Stimulated activated effector memory CD8-positive, alpha-beta T cell treated with anti-CD3 and anti-CD28 coated beads, Interleukin-12 subunit alpha, Interleukin-12 subunit beta, amount 100 ng/mL, for 72 hours (primary cell): Measurements from ENCODE around the gene TPMT.
"Not testable (repeated sequence)": the region's sequence is repeated elsewhere in the genome, so short reads cannot be mapped to it uniquely, and the experiment has no call there.

Experiments
- ATAC-seq: fragments of 150-1000 bp; cut with Tn5 transposase; 2 replicates; pipeline ENCODE4 v1.10.0; 2021
- DNase-seq, 2 donors: peaks; one replicate each; pipeline ENCODE4 v3.0.0; 2021 to 2022; ENCODE audit warnings: low spot score in 2 of 2
- H3K27ac Mint-ChIP-seq: one replicate; pipeline ENCODE4 v1.8.0; 2022; ENCODE audit warnings: mild to moderate bottlenecking, mixed read lengths
- H3K36me3 Mint-ChIP-seq: one replicate; pipeline ENCODE4 v1.8.0; 2022; ENCODE audit warnings: mild to moderate bottlenecking, mixed read lengths
- H3K4me1 Mint-ChIP-seq: one replicate; pipeline ENCODE4 v1.8.0; 2022; ENCODE audit warnings: mixed read lengths
- H3K4me3 Mint-ChIP-seq: one replicate; pipeline ENCODE4 v1.8.0; 2022; ENCODE audit warnings: mild to moderate bottlenecking, mixed read lengths
- H3K9me3 Mint-ChIP-seq: one replicate; pipeline ENCODE4 v1.8.0; 2022; ENCODE audit warnings: mixed read lengths

Gene TPMT

DNA sequence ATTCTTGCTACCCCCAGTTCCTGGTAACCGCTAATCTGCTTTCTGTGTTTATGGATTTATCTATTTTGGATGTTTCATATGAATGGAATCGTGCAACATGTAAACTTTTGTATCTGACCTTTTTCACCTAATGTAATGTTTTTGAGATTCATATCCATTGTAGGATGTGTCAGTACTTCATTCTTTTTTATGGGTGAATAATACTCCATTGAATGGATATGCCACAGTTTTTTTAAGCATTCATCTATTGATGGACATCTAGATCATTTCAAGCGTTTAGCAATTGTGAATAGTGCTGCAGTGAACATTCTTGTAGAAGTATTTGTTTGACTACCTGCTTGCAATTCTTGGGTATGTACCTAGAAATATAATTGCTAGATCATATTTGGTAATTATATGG lies 13.4 kb upstream of the TPMT start:
- no peaks in the 10 kb centered on the region for H3K9me3 Mint-ChIP-seq
- H3K4me1 Mint-ChIP-seq = no peaks in the 10 kb centered on the region
- no peak overlapping the region for H3K4me3 Mint-ChIP-seq
- ATAC-seq (no peak), DNase-seq (no peak)
- peaks cover 58% of the 10 kb centered on the region for H3K36me3 Mint-ChIP-seq
- no peak overlapping the region for H3K27ac Mint-ChIP-seq

DNA sequence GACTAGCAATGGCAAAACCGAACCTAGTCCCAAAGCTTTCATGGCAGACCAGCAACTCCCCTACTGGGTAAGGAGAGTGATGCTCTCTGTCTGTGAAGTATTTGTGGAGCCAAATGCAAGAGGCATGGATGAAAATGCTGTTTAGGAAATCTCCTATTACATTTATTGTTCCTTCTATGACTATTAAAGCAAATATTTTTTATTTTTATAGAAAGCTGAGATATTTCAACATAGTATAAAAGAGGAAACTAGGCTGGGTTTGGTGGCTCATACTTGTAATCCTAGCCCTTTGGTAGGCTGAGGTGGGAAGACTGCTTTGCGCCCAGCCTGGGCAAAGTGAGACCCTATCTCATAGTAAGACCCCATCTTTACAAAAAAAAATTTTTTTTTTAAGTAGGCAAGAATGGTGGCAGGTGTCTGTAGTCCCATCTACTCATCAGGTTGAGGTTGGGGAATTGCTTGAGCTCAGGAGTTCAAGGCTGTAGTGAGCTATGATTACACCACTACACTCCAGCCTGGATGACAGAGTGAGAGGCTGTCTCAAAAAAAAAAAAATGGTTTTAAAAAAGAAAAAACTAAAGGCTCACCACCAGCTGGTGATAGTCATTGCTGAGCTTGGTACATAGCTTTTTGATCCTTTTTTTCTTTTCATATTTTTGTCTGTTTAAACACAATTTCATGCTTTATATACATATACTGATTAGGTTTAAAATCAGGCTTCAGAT lies 11.6 kb upstream of the TPMT start:
- H3K9me3 Mint-ChIP-seq = no peaks in the 10 kb centered on the region
- H3K36me3 Mint-ChIP-seq = peaks cover 71% of the 10 kb centered on the region
- peaks cover 3% of the 10 kb centered on the region for H3K4me1 Mint-ChIP-seq
- DNase-seq (no peak), ATAC-seq (no peak)
- no peak overlapping the region for H3K4me3 Mint-ChIP-seq
- H3K27ac Mint-ChIP-seq = no peak overlapping the region

DNA sequence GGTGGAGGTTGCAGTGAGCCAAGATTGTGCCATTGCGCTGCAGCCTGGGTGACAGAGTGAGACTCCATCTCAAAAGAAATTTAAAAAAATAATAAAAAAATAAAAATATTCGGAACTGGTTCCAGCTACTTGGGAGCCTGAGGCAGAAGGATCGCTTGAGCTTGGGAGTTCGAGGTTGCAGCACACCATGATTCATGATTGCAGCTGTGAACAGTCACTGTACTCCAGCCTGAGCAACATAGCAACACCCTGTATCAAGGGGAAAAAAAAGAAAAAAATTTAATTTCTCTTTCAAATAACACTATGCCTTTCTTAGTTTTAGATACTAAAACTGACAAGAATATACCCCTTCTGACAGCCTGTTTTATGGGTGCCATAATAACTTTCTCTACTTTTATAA lies 10.9 kb upstream of the TPMT start:
- peaks cover 78% of the 10 kb centered on the region for H3K36me3 Mint-ChIP-seq
- H3K4me3 Mint-ChIP-seq = no peak overlapping the region
- peaks cover 7% of the 10 kb centered on the region for H3K4me1 Mint-ChIP-seq
- no peaks in the 10 kb centered on the region for H3K9me3 Mint-ChIP-seq
- DNase-seq = no peak
- ATAC-seq = no peak
- no peak overlapping the region for H3K27ac Mint-ChIP-seq

DNA sequence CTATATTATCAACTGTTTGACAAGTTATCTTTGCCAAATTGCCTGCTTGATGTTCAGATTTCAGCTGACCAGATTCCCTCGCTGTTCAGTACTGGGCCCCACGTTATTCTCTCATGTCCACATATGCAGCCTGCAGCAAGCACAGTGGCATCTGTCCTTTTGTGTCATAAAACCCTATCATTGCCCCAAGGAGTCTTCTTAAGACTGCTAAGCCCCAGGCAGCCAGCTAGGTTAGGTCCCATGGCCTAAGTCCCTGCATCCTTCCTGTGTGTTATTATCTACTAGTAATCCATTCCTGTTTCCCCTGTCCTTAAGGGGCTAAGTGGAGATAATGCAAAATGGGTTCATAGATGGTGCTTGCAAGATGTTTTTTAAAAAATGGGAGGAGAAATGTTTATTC lies 7.5 kb upstream of the TPMT start:
- no peak overlapping the region for H3K4me3 Mint-ChIP-seq
- H3K27ac Mint-ChIP-seq = no peak overlapping the region
- no peak for DNase-seq
- H3K36me3 Mint-ChIP-seq = peaks cover 64% of the 10 kb centered on the region
- no peaks in the 10 kb centered on the region for H3K9me3 Mint-ChIP-seq
- peaks cover 7% of the 10 kb centered on the region for H3K4me1 Mint-ChIP-seq
- ATAC-seq = no peak

DNA sequence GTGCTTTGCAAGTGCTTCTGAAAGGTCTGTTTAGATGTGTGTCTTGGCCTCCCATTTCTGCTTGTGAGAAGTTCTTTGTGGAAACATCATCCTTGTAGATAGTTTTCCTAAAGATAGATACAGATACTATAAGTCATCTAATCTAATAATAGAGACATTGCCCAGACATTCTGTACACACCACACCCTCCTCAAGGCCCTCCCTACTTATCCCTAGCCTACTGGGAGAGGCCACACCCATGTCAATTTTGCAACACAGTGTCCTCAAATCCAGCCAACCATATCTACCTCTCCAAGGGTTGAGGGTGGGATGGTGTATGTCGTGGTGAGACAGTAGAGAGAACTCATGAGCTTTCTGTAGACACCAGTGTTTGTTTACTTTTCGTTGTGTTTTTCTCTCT lies 6.6 kb upstream of the TPMT start:
- peak overlapping the region; percentile 63 for H3K27ac Mint-ChIP-seq
- ATAC-seq (no peak), DNase-seq (no peak)
- no peak overlapping the region for H3K4me3 Mint-ChIP-seq
- peaks cover 55% of the 10 kb centered on the region for H3K36me3 Mint-ChIP-seq
- peaks cover 7% of the 10 kb centered on the region for H3K4me1 Mint-ChIP-seq
- no peaks in the 10 kb centered on the region for H3K9me3 Mint-ChIP-seq

DNA sequence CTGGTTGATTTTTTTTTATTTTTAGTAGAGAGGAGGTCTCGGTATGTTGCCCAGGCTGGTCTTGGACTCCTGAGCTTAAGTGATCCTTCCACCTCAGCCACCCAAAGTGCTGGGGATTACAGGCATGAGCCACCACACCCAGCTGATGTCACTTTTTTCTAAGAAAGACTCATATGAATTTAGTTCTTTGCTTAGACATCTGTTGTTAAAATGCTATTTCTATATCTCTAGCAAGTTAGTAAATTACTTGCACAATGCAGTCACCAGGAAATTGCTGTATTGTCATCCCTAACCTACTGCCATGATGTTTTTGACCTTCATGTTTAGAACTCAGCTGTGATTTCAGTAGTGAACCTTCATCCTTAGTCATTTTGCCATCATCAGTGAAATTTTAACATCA lies 6.0 kb upstream of the TPMT start:
- H3K27ac Mint-ChIP-seq = peak overlapping the region; percentile 63
- peak; percentile 97 for ATAC-seq
- peaks cover 51% of the 10 kb centered on the region for H3K36me3 Mint-ChIP-seq
- H3K9me3 Mint-ChIP-seq = no peaks in the 10 kb centered on the region
- DNase-seq = no peak
- H3K4me3 Mint-ChIP-seq = no peak overlapping the region
- H3K4me1 Mint-ChIP-seq = peaks cover 12% of the 10 kb centered on the region

DNA sequence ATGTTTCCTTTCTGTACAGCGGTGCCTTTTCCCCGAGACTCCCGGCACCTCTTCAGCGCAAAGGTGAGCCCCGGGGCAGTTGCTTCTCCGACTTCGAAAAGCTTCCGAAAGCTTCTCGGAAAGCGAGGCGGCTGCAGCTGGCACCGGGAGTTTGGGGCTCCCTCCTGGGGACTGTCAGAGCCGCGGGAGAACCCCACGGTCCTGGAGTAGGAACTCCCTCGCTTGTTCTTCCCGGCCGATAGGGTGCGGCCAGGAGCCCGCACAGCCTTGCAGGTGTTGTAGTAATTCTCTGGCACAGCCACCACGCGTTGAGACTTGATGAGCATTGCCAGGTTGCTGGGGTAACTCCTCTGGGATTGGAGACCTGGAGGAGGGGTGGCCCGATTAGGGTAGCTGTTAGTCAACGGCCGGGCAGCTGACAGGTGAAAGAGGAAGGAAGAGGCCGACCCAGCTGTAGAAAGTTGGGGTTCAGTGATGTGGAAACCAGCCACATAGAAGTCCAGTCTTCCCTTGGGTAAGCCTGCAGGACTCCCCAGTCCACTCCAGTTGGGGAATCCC lies 1.1 kb upstream of the TPMT start:
- H3K4me1 Mint-ChIP-seq = peaks cover 24% of the 10 kb centered on the region
- no peak overlapping the region for H3K27ac Mint-ChIP-seq
- H3K4me3 Mint-ChIP-seq = peak overlapping the region; percentile 95
- ATAC-seq (peak; percentile 1), DNase-seq (peak in 1 of 2 donors; percentile 20)
- peaks cover 23% of the 10 kb centered on the region for H3K36me3 Mint-ChIP-seq
- no peaks in the 10 kb centered on the region for H3K9me3 Mint-ChIP-seq

DNA sequence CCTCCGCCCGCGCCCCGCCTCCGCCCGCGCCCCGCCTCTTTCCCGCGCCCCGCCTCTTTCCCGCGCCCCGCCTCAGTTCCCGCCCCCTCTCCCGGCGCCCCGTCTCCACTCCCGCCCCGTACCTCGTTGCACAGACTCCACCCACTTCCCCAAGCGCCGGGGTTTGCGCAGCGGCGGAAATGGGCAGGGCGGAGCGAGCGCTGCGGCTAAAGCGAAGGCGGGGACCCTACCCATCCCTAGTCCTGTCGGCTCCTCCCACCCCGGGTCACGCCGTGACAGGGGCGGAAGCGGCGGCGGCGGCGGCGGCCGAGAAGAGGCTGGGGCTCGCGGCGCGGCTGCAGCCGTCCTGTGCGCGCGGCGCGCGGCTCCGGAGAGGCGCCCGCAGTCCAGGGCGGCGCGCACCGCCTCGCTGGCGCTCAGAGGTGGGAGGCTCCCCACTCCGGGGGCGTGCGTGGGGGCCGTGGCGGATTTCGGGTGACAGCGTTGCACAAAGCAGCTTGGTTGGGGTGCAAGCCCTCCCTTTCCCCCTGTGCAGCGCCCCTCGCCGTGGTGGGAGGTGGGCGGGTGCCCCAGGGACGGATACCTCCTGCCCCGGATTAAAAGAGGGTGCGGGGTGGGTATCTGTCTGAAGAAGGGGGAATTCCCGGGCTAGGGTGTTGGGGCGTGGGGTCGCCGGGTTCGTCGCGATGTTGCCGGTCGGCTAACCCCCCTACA lies 430 bp upstream of the TPMT start, which contains the start of gene KDM1B:
TSS of gene KDM1B (plus strand) at position 273 of the 714 bp plus-strand sequence. CDS start 4,474 bp downstream, outside the sequence.
- Mint-ChIP-seq H3K9me3 (no peaks in the 10 kb centered on the region), H3K36me3 (peaks cover 19% of the 10 kb centered on the region), H3K27ac (peak within 1 kb of the TSS; percentile 96), H3K4me3 (peak within 1 kb of the TSS; percentile 95), H3K4me1 (peaks cover 24% of the 10 kb centered on the region)
- DNase-seq (peak; percentile 94 to 99), ATAC-seq (peak; percentile 93)

DNA sequence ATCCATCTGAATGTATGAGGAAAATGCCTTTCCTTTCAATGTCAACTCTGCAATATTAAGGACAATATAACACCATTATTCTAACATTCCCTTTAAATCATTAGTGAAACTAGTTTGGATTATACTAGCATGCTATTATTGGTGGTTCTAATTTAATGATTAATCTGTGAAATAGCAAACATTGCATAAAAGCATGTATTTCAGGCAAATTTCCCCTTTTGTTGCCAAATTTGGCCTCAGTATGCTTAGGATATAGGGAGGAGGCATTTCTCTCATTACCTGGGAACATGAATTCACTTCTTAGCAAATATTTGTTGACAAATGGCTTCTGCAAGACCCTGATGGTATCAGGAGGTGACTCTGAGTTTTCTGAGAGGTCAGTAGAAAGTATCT lies 1.6 kb downstream of the TPMT start:
- Mint-ChIP-seq H3K36me3 (peaks cover 19% of the 10 kb centered on the region), H3K9me3 (no peaks in the 10 kb centered on the region), H3K27ac (peak overlapping the region; percentile 80), H3K4me1 (peaks cover 24% of the 10 kb centered on the region), H3K4me3 (peak overlapping the region; percentile 95)
- DNase-seq = no peak
- no peak for ATAC-seq

DNA sequence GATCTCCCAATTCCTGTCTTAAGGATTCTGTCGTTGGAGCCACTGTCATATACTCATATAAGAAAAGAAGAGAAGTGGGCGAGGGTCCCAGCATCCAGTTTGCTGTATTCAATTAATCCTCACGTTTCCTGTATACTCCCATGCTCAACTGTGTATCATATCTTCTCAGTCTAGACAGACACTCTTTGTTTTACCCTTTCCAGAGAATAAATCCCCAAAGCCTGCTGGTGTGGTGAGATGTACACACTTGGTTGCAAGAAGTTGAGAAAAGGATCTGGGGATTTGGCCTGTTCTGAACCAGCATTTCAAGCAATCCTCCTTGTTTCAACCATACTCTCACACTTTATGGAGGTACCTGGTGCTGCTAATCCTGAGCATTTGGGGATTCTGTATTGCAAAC lies 3.1 kb downstream of the TPMT start:
- Mint-ChIP-seq H3K9me3 (no peaks in the 10 kb centered on the region), H3K4me3 (no peak overlapping the region), H3K4me1 (peaks cover 31% of the 10 kb centered on the region), H3K36me3 (peaks cover 34% of the 10 kb centered on the region), H3K27ac (no peak overlapping the region)
- DNase-seq (no peak), ATAC-seq (no peak)

DNA sequence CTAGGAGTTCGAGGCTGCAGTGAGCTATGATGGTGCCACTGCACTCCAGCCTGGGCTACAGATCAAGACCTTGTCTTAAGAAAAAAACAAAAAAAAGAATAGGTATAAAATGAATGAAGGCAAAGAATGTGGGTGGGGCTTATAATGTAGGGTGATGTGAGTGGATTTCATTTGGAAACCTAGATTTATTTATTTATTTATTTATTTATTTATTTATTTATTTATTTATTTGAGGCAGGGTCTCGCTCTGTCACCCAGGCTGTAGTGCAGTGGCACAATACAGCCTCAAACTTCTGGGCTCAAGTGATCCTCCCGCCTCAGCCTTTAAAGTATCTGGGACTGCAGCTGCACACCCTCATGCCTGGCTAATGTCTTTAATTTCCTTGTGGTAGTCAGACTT lies 3.5 kb downstream of the TPMT start:
- not testable (repeated sequence) for DNase-seq, H3K9me3 Mint-ChIP-seq, ATAC-seq, H3K27ac Mint-ChIP-seq, H3K4me3 Mint-ChIP-seq
- Mint-ChIP-seq H3K36me3 (peaks cover 36% of the 10 kb centered on the region), H3K4me1 (peaks cover 30% of the 10 kb centered on the region)

DNA sequence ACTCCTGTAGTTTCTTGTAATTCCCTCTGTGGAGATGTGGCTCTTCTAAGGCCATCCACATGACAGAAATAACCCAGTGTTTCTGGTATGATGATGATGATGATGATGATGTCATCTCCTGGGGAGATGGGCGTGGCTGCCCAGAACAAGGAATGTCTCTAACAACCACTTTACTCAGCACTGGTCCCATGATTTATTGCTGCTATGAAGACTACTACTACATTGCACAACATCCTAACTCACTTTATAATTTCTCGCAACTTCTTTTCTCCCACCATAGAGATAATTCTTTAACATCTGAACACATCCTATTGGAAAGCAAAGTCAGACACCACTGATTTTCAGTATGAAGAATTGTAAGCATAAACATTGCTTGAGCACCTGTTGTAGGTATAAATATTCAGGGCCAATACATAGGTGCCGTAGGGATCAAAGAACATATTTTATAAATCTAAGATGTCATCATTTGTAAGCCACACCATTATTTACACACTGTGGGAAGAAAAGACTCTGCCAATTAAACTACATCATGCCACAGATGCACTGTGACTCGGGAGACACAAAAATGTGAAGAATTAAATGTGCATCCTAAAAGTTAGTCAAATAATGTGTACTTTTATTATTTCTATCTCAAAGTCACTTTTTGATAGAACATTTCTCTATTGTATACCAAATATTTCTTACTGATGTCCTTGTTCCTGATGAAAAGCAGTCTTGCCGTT lies 6.4 kb downstream of the TPMT start:
- DNase-seq (no peak), ATAC-seq (no peak)
- Mint-ChIP-seq H3K27ac (no peak overlapping the region), H3K4me3 (no peak overlapping the region), H3K36me3 (peaks cover 53% of the 10 kb centered on the region), H3K9me3 (no peaks in the 10 kb centered on the region), H3K4me1 (peaks cover 18% of the 10 kb centered on the region)

DNA sequence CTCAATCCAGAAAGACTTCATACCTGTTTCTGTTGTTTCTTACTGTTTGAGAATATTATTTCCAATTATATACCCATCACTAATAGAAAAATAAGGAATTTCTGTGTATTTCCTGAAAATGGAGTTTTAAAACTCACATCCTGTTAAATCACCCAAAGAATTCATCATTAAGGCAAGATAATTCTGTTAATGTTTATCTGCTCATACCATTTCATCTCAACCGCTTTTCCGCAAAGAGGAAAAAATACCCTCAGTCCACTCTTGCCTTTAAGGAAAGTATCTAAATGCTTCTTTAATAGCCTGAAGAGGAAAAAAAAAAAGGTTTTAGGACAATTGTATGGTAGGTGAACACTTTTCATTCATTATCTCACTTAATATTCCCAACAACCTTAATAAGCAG lies 7.3 kb downstream of the TPMT start:
- no peak for DNase-seq
- Mint-ChIP-seq H3K36me3 (peaks cover 52% of the 10 kb centered on the region), H3K4me1 (peaks cover 16% of the 10 kb centered on the region), H3K27ac (no peak overlapping the region), H3K4me3 (no peak overlapping the region), H3K9me3 (no peaks in the 10 kb centered on the region)
- ATAC-seq = no peak

DNA sequence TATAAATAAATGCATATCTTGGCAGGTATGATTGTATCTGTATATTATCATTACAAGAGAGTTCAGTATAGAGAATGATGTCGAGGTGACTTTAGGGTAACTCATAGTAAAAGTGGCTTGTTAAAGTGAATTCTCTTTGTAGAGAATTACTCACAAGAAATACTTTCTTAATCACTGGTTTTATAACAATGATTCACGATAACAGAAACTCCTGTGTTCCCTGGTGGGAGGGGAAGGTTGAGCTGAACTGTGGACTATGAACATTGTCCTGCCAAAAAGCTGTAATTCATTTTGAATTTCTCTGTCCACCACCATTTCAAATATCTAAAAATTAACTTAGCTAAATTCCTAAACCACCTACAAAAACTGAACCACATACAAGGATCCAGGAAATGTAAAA lies 7.7 kb downstream of the TPMT start:
- ATAC-seq = peak; percentile 95
- no peak overlapping the region for H3K27ac Mint-ChIP-seq
- no peak overlapping the region for H3K4me3 Mint-ChIP-seq
- H3K9me3 Mint-ChIP-seq = no peaks in the 10 kb centered on the region
- peaks cover 14% of the 10 kb centered on the region for H3K4me1 Mint-ChIP-seq
- DNase-seq = no peak
- peaks cover 53% of the 10 kb centered on the region for H3K36me3 Mint-ChIP-seq

DNA sequence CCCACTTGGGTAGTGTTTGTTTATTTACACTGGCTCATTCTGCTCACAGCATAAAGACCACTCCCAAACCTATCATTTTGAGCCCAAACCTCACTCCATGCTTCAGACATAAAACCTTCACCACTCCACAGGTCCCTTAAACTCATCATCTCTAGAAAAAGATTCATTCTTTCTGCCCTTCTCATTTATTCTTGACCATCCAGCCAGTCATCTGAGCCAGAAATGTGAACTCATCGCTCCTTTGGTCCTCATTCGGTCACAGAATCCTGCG lies 12.4 kb downstream of the TPMT start:
- H3K36me3 Mint-ChIP-seq = peaks cover 78% of the 10 kb centered on the region
- ATAC-seq = no peak
- no peak for DNase-seq
- H3K4me3 Mint-ChIP-seq = no peak overlapping the region
- no peak overlapping the region for H3K27ac Mint-ChIP-seq
- peaks cover 13% of the 10 kb centered on the region for H3K4me1 Mint-ChIP-seq
- H3K9me3 Mint-ChIP-seq = no peaks in the 10 kb centered on the region
